GM12865 (cell line): ENCODE results near the gene CBL.
"Not testable (repeated sequence)": the region's sequence is repeated elsewhere in the genome, so short reads cannot be mapped to it uniquely, and the experiment has no call there.

Source experiments
- DNase-seq: peaks from one replicate; pipeline ENCODE4 v3.0.0; 2010; ENCODE audit warnings: low read depth
- H3K4me3 ChIP-seq: 2 replicates; pipeline ENCODE4 v1.5.1; 2011; ENCODE audit warnings: mild to moderate bottlenecking, low read depth, low read length, control low read depth
- TF ChIP-seq, protein P1 (sequence below): IDR thresholded peaks from 2 replicates; pipeline ENCODE4 v1.5.1; 2011; ENCODE audit warnings: low read length, control low read depth, low read depth, inconsistent platforms; ENCODE audit not compliant: insufficient read depth; ENCODE audit errors: missing control alignments

The CBL gene

DNA sequence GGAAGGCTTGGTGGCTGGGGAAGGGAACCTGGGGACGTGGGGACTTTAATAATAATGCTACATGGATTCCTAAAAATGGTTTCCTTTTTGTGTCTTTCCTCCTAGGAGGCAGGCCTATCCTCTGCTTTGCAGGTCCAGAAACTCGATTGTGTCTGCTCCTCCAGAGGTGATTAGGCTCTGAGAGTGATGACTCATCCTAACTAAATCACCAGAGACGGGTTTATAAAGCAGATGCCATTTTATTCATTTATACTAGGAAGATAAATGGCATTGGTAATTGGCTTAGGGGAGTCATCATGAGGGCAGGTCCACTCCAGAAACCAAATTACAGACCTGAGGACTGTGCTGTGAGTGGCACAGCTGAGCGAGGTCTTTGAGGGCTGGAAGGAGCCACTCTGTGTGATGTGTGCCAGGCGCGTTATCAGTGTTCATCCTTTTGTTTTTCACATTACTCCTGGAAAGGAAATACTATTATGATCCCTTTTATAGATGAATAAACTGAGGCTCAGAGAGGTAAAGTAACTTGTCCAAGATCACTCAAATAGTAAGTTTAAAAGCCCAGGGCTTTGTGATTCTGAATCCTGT, 30.6 kb upstream of the CBL start:
- H3K4me3 ChIP-seq, result no peak overlapping the region
- no peak for DNase-seq
- TF ChIP-seq, protein P1, sequence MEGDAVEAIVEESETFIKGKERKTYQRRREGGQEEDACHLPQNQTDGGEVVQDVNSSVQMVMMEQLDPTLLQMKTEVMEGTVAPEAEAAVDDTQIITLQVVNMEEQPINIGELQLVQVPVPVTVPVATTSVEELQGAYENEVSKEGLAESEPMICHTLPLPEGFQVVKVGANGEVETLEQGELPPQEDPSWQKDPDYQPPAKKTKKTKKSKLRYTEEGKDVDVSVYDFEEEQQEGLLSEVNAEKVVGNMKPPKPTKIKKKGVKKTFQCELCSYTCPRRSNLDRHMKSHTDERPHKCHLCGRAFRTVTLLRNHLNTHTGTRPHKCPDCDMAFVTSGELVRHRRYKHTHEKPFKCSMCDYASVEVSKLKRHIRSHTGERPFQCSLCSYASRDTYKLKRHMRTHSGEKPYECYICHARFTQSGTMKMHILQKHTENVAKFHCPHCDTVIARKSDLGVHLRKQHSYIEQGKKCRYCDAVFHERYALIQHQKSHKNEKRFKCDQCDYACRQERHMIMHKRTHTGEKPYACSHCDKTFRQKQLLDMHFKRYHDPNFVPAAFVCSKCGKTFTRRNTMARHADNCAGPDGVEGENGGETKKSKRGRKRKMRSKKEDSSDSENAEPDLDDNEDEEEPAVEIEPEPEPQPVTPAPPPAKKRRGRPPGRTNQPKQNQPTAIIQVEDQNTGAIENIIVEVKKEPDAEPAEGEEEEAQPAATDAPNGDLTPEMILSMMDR, result no peak

GRCh38 chr11:119178166-119178680, 27.9 kb upstream of the CBL start:
- TF ChIP-seq, protein P1, result no peak
- H3K4me3 ChIP-seq, result no peak overlapping the region
- no peak for DNase-seq

GRCh38 chr11:119179342-119179741, 26.8 kb upstream of the CBL start:
- TF ChIP-seq, protein P1, result no peak
- H3K4me3 ChIP-seq, result no peak overlapping the region
- no peak for DNase-seq

GRCh38 chr11:119179983-119180382, 26.2 kb upstream of the CBL start:
- no peak overlapping the region for H3K4me3 ChIP-seq
- TF ChIP-seq, protein P1, result no peak
- DNase-seq, result no peak

GRCh38 chr11:119180729-119181676, 25.1 kb upstream of the CBL start:
- no peak for DNase-seq

DNA sequence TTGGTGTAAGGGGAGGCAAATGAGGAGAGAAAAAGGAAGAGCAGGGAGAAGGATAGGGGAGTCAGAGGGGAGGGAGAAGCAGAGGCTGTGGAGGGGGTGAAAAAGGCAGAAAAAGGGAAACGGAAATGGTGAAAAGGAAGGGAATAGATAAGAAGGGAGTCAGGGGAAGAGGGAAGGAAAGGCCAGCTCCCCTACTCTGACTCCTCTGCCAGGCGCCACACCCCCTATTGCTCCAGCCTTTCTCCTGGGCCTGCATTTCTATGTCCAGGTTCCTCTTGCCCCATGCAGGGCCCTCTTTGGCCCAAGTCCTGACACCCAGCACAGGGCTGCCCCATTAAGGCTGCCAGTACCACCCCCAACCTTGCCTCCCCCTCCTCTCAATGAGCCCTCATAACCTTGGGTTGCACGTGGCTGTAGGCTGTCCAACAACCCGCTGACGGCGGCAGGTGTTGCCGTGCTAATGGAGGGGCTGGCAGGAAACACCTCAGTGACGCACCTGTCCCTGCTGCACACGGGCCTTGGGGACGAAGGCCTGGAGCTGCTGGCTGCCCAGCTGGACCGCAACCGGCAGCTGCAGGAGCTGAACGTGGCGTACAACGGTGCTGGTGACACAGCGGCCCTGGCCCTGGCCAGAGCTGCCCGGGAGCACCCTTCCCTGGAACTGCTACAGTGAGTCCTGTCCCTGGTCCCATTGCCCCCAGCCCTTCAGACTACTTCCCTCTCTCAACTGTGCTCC, 24.3 kb upstream of the CBL start:
- TF ChIP-seq, protein P1, result no peak
- no peak for DNase-seq
- no peak overlapping the region for H3K4me3 ChIP-seq

More at GRCh38 chr11:119180729-119181676, 25.1 kb upstream of the CBL start:
- TF ChIP-seq, protein P1, result no peak
- H3K4me3 ChIP-seq, result no peak overlapping the region

DNA sequence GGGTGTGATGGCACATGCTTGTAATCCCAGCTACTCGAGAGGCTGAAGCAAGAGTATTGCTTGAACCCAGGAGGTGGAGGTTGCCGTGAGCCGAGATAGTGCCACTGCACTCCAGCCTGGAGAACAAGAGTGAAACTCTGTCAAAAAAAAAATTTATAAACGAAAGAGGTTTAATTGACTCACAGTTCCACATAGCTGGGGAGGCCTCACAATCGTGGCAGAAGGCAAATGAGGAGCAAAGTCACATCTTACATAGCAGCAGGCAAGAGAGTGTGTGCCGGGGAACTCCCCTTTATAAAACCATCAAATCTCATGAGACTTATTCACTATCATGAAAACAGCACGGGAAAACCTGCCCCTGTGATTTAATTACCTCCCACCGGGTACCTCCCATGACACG, 21.7 kb upstream of the CBL start:
- not testable (repeated sequence) for H3K4me3 ChIP-seq, DNase-seq
